Measurements from ENCODE around the gene SH3TC1.

SH3TC1 gene

GRCh38 chr4:8214136-8214535 is 15.0 kb downstream of the SH3TC1 start:
- H3K9me3 ChIP-seq (ENCODE audit: control insufficient read depth, insufficient read depth, low read length): no peaks in the 10 kb centered on the region
- no peak overlapping the region for H3K4me2 ChIP-seq (ENCODE audit: low read length)
- H3K9me2 ChIP-seq (replicated peaks; ENCODE audit: control insufficient read depth, low read length): no peaks in the 10 kb centered on the region
- no peak overlapping the region for H3K4me3 ChIP-seq (ENCODE audit: low read length)
- H3K27ac ChIP-seq (ENCODE audit: low read depth, low read length): no peak overlapping the region
- H3K79me2 ChIP-seq (ENCODE audit: control insufficient read depth, low read length): no peaks in the 10 kb centered on the region
- H3F3A ChIP-seq (ENCODE audit: control insufficient read depth, insufficient read depth): no peaks in the 10 kb centered on the region
- peaks cover 52% of the 10 kb centered on the region for H3K36me3 ChIP-seq (ENCODE audit: control insufficient read depth, low read length)
- no peaks in the 10 kb centered on the region for H3K27me3 ChIP-seq (ENCODE audit: control insufficient read depth, low read length)
- TF ChIP-seq CTCF (IDR thresholded peaks at IDR 0.05; ENCODE audit: low read depth, low read length, poor library complexity, severe bottlenecking) (no peak), EZH2phosphoT487 (IDR thresholded peaks at IDR 0.05; ENCODE audit: borderline replicate concordance, low read length) (no peak)
- no peaks in the 10 kb centered on the region for H4K20me1 ChIP-seq (ENCODE audit: control insufficient read depth, insufficient read depth, low read depth, low read length)
- no peaks in the 10 kb centered on the region for H3K4me1 ChIP-seq (ENCODE audit: control insufficient read depth, low read length)

- Histone ChIP-seq H3K79me2 (ENCODE audit: control insufficient read depth, low read length) (no peaks in the 10 kb centered on the region), H3K4me3 (ENCODE audit: low read length) (no peak overlapping the region), H3K36me3 (ENCODE audit: control insufficient read depth, low read length) (peaks cover 55% of the 10 kb centered on the region), H4K20me1 (ENCODE audit: control insufficient read depth, insufficient read depth, low read depth, low read length) (no peaks in the 10 kb centered on the region), H3F3A (ENCODE audit: control insufficient read depth, insufficient read depth) (no peaks in the 10 kb centered on the region), H3K4me1 (ENCODE audit: control insufficient read depth, low read length) (no peaks in the 10 kb centered on the region), H3K9me3 (ENCODE audit: control insufficient read depth, insufficient read depth, low read length) (no peaks in the 10 kb centered on the region), H3K27me3 (ENCODE audit: control insufficient read depth, low read length) (no peaks in the 10 kb centered on the region), H3K27ac (ENCODE audit: low read depth, low read length) (no peak overlapping the region), H3K4me2 (ENCODE audit: low read length) (no peak overlapping the region), H3K9me2 (replicated peaks; ENCODE audit: control insufficient read depth, low read length) (no peaks in the 10 kb centered on the region)
- TF ChIP-seq CTCF (IDR thresholded peaks at IDR 0.05; ENCODE audit: low read depth, low read length, poor library complexity, severe bottlenecking) (no peak), EZH2phosphoT487 (IDR thresholded peaks at IDR 0.05; ENCODE audit: borderline replicate concordance, low read length) (no peak)
These were observed 15.9 kb downstream of the SH3TC1 start for GRCh38 chr4:8215001-8215427.

- no peaks in the 10 kb centered on the region for H3K79me2 ChIP-seq (ENCODE audit: control insufficient read depth, low read length)
- H4K20me1 ChIP-seq (ENCODE audit: control insufficient read depth, insufficient read depth, low read depth, low read length): no peaks in the 10 kb centered on the region
- H3K9me3 ChIP-seq (ENCODE audit: control insufficient read depth, insufficient read depth, low read length): no peaks in the 10 kb centered on the region
- no peaks in the 10 kb centered on the region for H3K9me2 ChIP-seq (replicated peaks; ENCODE audit: control insufficient read depth, low read length)
- peaks cover 63% of the 10 kb centered on the region for H3K36me3 ChIP-seq (ENCODE audit: control insufficient read depth, low read length)
- H3K4me3 ChIP-seq (ENCODE audit: low read length): no peak overlapping the region
- no peak overlapping the region for H3K27ac ChIP-seq (ENCODE audit: low read depth, low read length)
- H3K4me1 ChIP-seq (ENCODE audit: control insufficient read depth, low read length): no peaks in the 10 kb centered on the region
- no peaks in the 10 kb centered on the region for H3K27me3 ChIP-seq (ENCODE audit: control insufficient read depth, low read length)
- H3F3A ChIP-seq (ENCODE audit: control insufficient read depth, insufficient read depth): no peaks in the 10 kb centered on the region
- H3K4me2 ChIP-seq (ENCODE audit: low read length): no peak overlapping the region
- TF ChIP-seq CTCF (IDR thresholded peaks at IDR 0.05; ENCODE audit: low read depth, low read length, poor library complexity, severe bottlenecking) (no peak), EZH2phosphoT487 (IDR thresholded peaks at IDR 0.05; ENCODE audit: borderline replicate concordance, low read length) (no peak)
These were observed 16.8 kb downstream of the SH3TC1 start for GRCh38 chr4:8215641-8216442.
